WTC11 (cell line): ENCODE data around the gene SPATA22.

ENCODE experiments used
- FOXK1 ChIP-seq: sonication (generic); formaldehyde crosslinking; IDR thresholded peaks from 2 replicates; pipeline ENCODE4 v1.8.0; 2022; ENCODE audit warnings: mild to moderate bottlenecking, moderate library complexity, missing genetic modification reagents
- NFYB ChIP-seq: sonication (generic); formaldehyde crosslinking; conservative IDR thresholded peaks from 2 replicates; pipeline ENCODE4 v1.8.0; 2022; ENCODE audit warnings: low read depth, missing genetic modification reagents
- NR3C1 ChIP-seq: sonication (generic); formaldehyde crosslinking; conservative IDR thresholded peaks from 2 replicates; pipeline ENCODE4 v1.8.1; 2023; ENCODE audit warnings: low read depth, mild to moderate bottlenecking, missing genetic modification reagents
- TCF7 ChIP-seq: sonication (generic); formaldehyde crosslinking; IDR thresholded peaks from 2 replicates; pipeline ENCODE4 v1.8.0; 2022; ENCODE audit warnings: mild to moderate bottlenecking, low read depth, missing genetic modification reagents, moderate library complexity
- ZNF121 ChIP-seq: sonication (generic); formaldehyde crosslinking; IDR thresholded peaks from 2 replicates; pipeline ENCODE4 v1.8.0; 2023; ENCODE audit warnings: missing genetic modification reagents
- TF ChIP-seq, protein P1 (sequence below): fragments of 250-450 bp; sonication (Bioruptor Pico); conservative IDR thresholded peaks from 2 replicates; pipeline ENCODE4 v1.9.0; 2021; ENCODE audit warnings: mild to moderate bottlenecking
- TF ChIP-seq, protein P2 (sequence below): fragments of 200-600 bp; IDR thresholded peaks from 2 replicates; pipeline ENCODE4 v1.8.0; 2022; ENCODE audit warnings: antibody characterized with exemption
- TF ChIP-seq, protein P3 (sequence below): sonication (generic); formaldehyde crosslinking; IDR thresholded peaks from 2 replicates; pipeline ENCODE4 v1.8.1; 2023; ENCODE audit warnings: mild to moderate bottlenecking, moderate library complexity, missing genetic modification reagents

DNA sequence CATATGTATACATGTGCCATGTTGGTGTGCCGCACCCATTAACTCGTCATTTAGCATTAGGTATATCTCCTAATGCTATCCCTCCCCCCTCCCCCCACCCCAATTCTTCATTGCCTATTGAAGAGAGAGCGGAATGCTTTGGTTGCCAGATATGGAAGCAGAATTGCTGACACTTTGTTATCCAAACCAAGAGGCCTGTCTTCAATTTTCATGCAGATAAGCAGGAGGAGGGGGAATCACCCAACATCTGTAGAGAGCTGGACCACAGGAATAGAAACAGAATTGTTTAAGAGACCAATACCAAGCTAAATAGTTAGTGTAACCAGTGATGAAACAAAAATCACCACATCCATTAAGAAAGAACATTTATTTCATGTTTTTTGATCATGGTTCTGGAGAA lies 11.2 kb upstream of the SPATA22 start:
- no peak for TF ChIP-seq ZNF121 (CRISPR knock-in tag)
- TF ChIP-seq, protein P1, sequence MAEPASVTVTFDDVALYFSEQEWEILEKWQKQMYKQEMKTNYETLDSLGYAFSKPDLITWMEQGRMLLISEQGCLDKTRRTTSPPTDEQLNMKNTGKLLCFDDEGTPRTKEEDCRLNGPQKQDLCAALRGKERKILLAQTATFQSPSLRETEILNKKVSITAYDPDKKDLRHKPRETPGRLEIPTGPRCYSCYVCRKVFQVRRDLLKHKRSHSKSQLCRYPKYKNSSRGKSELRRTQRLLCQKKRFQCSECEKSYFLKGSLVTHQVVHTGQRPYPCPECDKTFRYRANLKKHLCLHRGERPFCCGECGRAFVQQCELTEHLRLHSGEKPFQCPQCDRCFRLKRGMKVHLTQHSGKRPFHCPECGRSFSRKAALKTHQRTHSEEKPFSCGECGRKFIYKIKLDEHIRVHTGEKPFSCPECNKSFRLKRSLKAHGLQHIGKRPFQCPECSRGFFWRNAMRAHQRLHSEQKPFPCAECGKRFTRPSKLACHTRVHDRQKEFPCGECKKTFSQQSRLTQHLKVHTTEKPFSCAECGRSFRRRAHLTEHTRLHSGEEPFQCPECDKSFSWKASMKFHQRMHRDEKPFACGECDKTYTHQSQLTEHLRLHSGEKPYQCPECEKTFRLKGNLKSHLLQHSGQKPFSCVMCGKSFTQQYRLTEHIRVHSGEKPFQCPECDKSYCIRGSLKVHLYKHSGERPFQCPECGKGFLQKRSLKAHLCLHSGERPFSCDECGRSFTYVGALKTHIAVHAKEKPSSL (CRISPR knock-in tag) = no peak
- TF ChIP-seq NFYB (CRISPR knock-in tag) = no peak
- no peak for TF ChIP-seq NR3C1 (CRISPR knock-in tag)
- TF ChIP-seq, protein P2, sequence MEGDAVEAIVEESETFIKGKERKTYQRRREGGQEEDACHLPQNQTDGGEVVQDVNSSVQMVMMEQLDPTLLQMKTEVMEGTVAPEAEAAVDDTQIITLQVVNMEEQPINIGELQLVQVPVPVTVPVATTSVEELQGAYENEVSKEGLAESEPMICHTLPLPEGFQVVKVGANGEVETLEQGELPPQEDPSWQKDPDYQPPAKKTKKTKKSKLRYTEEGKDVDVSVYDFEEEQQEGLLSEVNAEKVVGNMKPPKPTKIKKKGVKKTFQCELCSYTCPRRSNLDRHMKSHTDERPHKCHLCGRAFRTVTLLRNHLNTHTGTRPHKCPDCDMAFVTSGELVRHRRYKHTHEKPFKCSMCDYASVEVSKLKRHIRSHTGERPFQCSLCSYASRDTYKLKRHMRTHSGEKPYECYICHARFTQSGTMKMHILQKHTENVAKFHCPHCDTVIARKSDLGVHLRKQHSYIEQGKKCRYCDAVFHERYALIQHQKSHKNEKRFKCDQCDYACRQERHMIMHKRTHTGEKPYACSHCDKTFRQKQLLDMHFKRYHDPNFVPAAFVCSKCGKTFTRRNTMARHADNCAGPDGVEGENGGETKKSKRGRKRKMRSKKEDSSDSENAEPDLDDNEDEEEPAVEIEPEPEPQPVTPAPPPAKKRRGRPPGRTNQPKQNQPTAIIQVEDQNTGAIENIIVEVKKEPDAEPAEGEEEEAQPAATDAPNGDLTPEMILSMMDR = no peak
- no peak for TF ChIP-seq FOXK1
- TF ChIP-seq TCF7 (CRISPR knock-in tag) = no peak
- TF ChIP-seq, protein P3, sequence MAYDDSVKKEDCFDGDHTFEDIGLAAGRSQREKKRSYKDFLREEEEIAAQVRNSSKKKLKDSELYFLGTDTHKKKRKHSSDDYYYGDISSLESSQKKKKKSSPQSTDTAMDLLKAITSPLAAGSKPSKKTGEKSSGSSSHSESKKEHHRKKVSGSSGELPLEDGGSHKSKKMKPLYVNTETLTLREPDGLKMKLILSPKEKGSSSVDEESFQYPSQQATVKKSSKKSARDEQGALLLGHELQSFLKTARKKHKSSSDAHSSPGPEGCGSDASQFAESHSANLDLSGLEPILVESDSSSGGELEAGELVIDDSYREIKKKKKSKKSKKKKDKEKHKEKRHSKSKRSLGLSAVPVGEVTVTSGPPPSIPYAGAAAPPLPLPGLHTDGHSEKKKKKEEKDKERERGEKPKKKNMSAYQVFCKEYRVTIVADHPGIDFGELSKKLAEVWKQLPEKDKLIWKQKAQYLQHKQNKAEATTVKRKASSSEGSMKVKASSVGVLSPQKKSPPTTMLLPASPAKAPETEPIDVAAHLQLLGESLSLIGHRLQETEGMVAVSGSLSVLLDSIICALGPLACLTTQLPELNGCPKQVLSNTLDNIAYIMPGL (CRISPR knock-in tag) = no peak
